Thyroid gland (tissue), 4 donors: ENCODE results near the gene NT5DC2. TPM values are rescaled to one million over a fixed set of nuclear protein-coding genes. Genes with fewer than 3 reads are reported as not detected.

Experiments
- DNase-seq, 2 donors: peaks; one replicate each; pipeline ENCODE4 v3.0.0-alpha.2; 2019
- H3K27ac ChIP-seq, 3 donors: fragments of 200-600 bp; sonication (generic); 1 replicate in 2 of 3; 2 replicates in 1 of 3; pipeline ENCODE4 v1.5.1; 2016 to 2019; ENCODE audit warnings: mild to moderate bottlenecking in 1 of 3, moderate library complexity in 1 of 3
- H3K27me3 ChIP-seq: fragments of 200-600 bp; sonication (generic); one replicate; pipeline ENCODE4 v1.5.1; 2019
- H3K36me3 ChIP-seq, 2 donors: fragments of 200-600 bp; sonication (generic); one replicate each; pipeline ENCODE4 v1.5.1; 2016 to 2019
- H3K4me1 ChIP-seq, 2 donors: fragments of 200-600 bp; sonication (generic); one replicate each; pipeline ENCODE4 v1.5.1; 2017 to 2019
- H3K4me3 ChIP-seq, 3 donors: fragments of 200-600 bp; sonication (generic); replicated peaks in 1 of 3; 1 replicate in 2 of 3; 2 replicates in 1 of 3; pipeline ENCODE4 v1.5.1; 2016; ENCODE audit warnings: mild to moderate bottlenecking in 1 of 3
- H3K9me3 ChIP-seq: fragments of 200-600 bp; sonication (generic); one replicate; pipeline ENCODE4 v1.5.1; 2017
- CTCF ChIP-seq, 6 experiments: fragments of 200-600 bp in 3 of 6; fragments of 450-650 bp in 3 of 6; sonication (generic) in 3 of 6; IDR thresholded peaks; one replicate each; pipeline ENCODE4 v1.5.1; 2016 to 2019; ENCODE audit warnings: antibody characterized with exemption in 6 of 6, mild to moderate bottlenecking in 2 of 6, inconsistent platforms in 1 of 6, moderate library complexity in 1 of 6
- POLR2A ChIP-seq, 2 donors: fragments of 450-650 bp; IDR thresholded peaks; one replicate each; pipeline ENCODE4 v1.6.1; 2017; ENCODE audit warnings: antibody characterized with exemption in 2 of 2, mild to moderate bottlenecking in 2 of 2, moderate library complexity in 1 of 2
- WGBS, 2 donors: methylation state at CpG; one replicate each; pipeline ENCODE4 v1.1.5; 2017; 5-methylcytosine and 5-hydroxymethylcytosine counted together
- intact Hi-C: fragments of 100-400 bp; cut with DNase I; formaldehyde crosslinking; loops from one replicate; pipeline ENCODE4 v1.15.1; 2023
- small RNA-seq: library from RNA; depleted of rRNA; stranded (forward); fragments of <200 nt; gene quantifications from one replicate; pipeline ENCODE3, GENCODE V24; 2016
- total RNA-seq, 4 donors: library from RNA; depleted of rRNA; stranded (reverse); fragments of >200 nt; gene quantifications; one replicate each; pipeline ENCODE4 v1.2.3, GENCODE V29; 2016

The NT5DC2 gene
- total RNA-seq, 4 donors from 2014 or later = 40.5 to 55.1 (median 45.0) TPM

- Histone ChIP-seq H3K4me1 (no peaks in the 10 kb centered on the region), H3K36me3 (peaks cover 57 to 72% of the 10 kb centered on the region in 2 donors), H3K4me3 (no peak overlapping the region), H3K27me3 (no peaks in the 10 kb centered on the region), H3K27ac (no peak overlapping the region), H3K9me3 (no peaks in the 10 kb centered on the region)
- WGBS, 2 donors = 96 to 98% methylated on average over 5 to 7 of the region's 7 CpGs
- no peak for TF ChIP-seq POLR2A (IDR thresholded peaks at IDR 0.05)
- no peak for TF ChIP-seq CTCF (IDR thresholded peaks at IDR 0.05)
- intact Hi-C loops = no loop called here
- DNase-seq = no peak
Measured at GRCh38 chr3:52479037-52479876, 54.4 kb downstream of the NT5DC2 start.

GRCh38 chr3:52477796-52478095, 55.9 kb downstream of the NT5DC2 start:
- Histone ChIP-seq H3K4me3 (no peak overlapping the region), H3K36me3 (peaks cover 70 to 86% of the 10 kb centered on the region in 2 donors), H3K27ac (no peak overlapping the region), H3K4me1 (no peaks in the 10 kb centered on the region), H3K27me3 (no peaks in the 10 kb centered on the region), H3K9me3 (no peaks in the 10 kb centered on the region)
- WGBS, 2 donors = 92 to 99% methylated on average over 6 of the region's 6 CpGs
- intact Hi-C loops = no loop called here
- no peak for TF ChIP-seq CTCF (IDR thresholded peaks at IDR 0.05)
- no peak for TF ChIP-seq POLR2A (IDR thresholded peaks at IDR 0.05)
- no peak for DNase-seq

- no peak for DNase-seq
- Histone ChIP-seq H3K27me3 (no peaks in the 10 kb centered on the region), H3K9me3 (no peaks in the 10 kb centered on the region), H3K4me1 (no peaks in the 10 kb centered on the region), H3K36me3 (peaks cover 75 to 91% of the 10 kb centered on the region in 2 donors), H3K27ac (no peak overlapping the region), H3K4me3 (no peak overlapping the region)
- TF ChIP-seq POLR2A (IDR thresholded peaks at IDR 0.05) = no peak
- no peak for TF ChIP-seq CTCF (IDR thresholded peaks at IDR 0.05)
- 92 to 93% methylated on average over 14 to 16 of the region's 16 CpGs for WGBS, 2 donors
- intact Hi-C loops = no loop called here
Measured at GRCh38 chr3:52477076-52477795, 56.4 kb downstream of the NT5DC2 start.

Small RNA genes within 50 kb of the gene (small RNA-seq; reads per million reads assigned to genes)
- gene RNU6-856P (not detected), gene RNU6ATAC16P (not detected)

Other genes with a start within 250 kb of the NT5DC2 start
- gene GLYCTK, start 246.0 kb downstream of the NT5DC2 start, total RNA-seq = 10 to 100 TPM in 3 of 4 donors, 1 to 10 TPM in 1; 8.9 to 20.3 (median 15.3) TPM
- gene DNAH1, start 217.5 kb downstream of the NT5DC2 start, total RNA-seq = 10 to 100 TPM in 1 of 4 donors, 1 to 10 TPM in 3; 4.6 to 14.2 (median 7.5) TPM
- gene BAP1, start 123.8 kb downstream of the NT5DC2 start, total RNA-seq = 10 to 100 TPM; 66.7 to 78.4 (median 73.8) TPM
- gene PHF7, start 123.2 kb downstream of the NT5DC2 start, total RNA-seq = 10 to 100 TPM in 2 of 4 donors, 1 to 10 TPM in 2; 3.6 to 14.5 (median 9.5) TPM
- 10 to 100 TPM in 2 of 4 donors, 1 to 10 TPM in 2; 3.7 to 18.6 (median 11.5) TPM for gene SEMA3G, start 88.8 kb downstream of the NT5DC2 start, total RNA-seq
- gene TNNC1, start 79.8 kb downstream of the NT5DC2 start, total RNA-seq = 10 to 100 TPM in 3 of 4 donors, 1 to 10 TPM in 1; 4.0 to 43.5 (median 13.9) TPM
- gene NISCH, start 78.3 kb downstream of the NT5DC2 start, total RNA-seq = 10 to 100 TPM; 71.8 to 88.2 (median 86.2) TPM
- gene STAB1, start 38.5 kb downstream of the NT5DC2 start, total RNA-seq = 100 to 1,000 TPM in 1 of 4 donors, 10 to 100 TPM in 3; 31.8 to 100 (median 67.4) TPM
- gene UQCC5, start 2.7 kb upstream of the NT5DC2 start, total RNA-seq = 10 to 100 TPM in 2 of 4 donors, 1 to 10 TPM in 2; 4.8 to 34.3 (median 9.4) TPM
- 100 to 1,000 TPM; 111 to 165 (median 125) TPM for gene PBRM1, start 152.1 kb upstream of the NT5DC2 start, total RNA-seq
- 10 to 100 TPM; 39.2 to 68.4 (median 41.7) TPM for gene GNL3, start 152.2 kb upstream of the NT5DC2 start, total RNA-seq
- gene GLT8D1, start 171.9 kb upstream of the NT5DC2 start, total RNA-seq = 100 to 1,000 TPM in 3 of 4 donors, 10 to 100 TPM in 1; 97.8 to 145 (median 107) TPM
- 100 to 1,000 TPM; 134 to 263 (median 185) TPM for gene SPCS1, start 172.2 kb upstream of the NT5DC2 start, total RNA-seq
- gene NEK4, start 237.1 kb upstream of the NT5DC2 start, total RNA-seq = 10 to 100 TPM; 36.7 to 65.6 (median 41.8) TPM
- gene ITIH1, start 243.7 kb upstream of the NT5DC2 start, total RNA-seq = not detected